GM18909 (cell line): ENCODE data around the gene INTS4.
"Not testable (repeated sequence)": the region's sequence is repeated elsewhere in the genome, so short reads cannot be mapped to it uniquely, and the experiment has no call there.

ENCODE experiments used
- ATAC-seq: cut with Tn5 transposase; IDR thresholded peaks from one replicate; pipeline ENCODE4 v1.9.1; 2021; ENCODE audit warnings: mild to moderate bottlenecking; ENCODE audit not compliant: unreplicated experiment, poor library complexity

The INTS4 gene

DNA sequence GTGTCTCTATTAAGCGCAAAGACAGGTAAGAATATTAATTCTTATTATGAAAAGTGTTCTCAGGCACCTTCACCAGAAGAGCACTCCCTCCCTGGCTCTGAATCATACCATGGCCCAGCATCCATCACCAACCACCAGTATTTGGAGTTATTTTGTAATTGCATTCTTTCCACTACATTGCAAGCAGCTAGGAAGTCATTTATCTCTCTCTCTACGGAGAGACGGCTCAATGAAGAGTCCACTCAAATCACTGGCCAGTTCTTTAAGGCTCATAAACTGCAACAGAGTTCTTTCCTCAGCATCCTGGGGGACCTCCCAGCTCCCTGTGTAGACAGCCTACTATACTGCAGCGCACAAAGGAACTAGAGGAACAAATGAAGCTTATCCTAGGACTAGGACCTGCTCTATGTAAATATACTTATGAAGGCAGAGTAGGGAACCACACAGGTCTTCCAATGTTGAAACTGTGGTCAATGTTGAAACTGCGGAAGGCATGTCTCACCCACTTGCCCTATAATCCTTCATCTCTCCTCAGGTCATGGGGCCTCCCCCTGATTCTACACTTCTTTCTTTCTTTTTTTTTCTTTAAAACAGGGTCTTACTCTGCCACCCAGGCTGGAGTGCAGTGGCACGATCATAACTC, 110.2 kb downstream of the INTS4 start:
- ATAC-seq: no peak

DNA sequence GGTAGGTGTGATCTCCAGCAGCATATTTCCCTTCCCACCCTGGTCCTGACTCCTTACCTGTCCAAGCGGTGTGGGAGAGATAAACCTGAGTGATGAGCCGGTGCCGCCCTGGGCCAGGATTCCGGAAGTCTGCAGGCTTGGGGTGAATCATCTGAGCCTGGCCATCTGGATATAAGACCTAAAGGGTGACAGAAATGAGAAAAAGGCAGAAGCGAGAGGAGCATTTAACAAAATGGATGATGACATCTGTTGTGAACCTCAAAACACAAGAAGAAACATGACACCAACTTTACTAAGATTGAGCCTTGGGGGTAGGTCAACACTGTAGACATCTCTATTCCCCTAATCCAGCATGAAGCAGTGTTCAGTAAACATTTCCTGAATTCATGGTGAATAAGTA, 110.7 kb downstream of the INTS4 start:
- no peak for ATAC-seq

DNA sequence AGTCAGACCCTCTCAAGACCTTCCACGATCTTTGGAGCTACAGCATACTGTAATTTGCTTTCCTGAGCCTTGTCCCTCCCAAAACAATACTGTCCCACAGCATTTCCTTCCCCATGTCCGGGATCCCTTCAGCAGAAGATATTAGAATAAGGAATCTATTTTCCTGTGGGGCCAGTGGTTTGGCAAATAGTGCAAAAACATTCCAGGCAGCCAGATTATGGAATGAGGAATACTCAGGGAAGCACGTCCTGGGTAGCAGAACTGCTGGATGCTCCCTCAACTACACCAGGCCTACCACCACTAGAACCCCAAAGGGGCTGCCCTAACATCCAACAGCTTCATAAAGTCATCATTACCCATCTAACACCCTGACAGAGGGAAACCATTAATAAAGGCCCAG, 112.1 kb downstream of the INTS4 start:
- ATAC-seq: no peak

DNA sequence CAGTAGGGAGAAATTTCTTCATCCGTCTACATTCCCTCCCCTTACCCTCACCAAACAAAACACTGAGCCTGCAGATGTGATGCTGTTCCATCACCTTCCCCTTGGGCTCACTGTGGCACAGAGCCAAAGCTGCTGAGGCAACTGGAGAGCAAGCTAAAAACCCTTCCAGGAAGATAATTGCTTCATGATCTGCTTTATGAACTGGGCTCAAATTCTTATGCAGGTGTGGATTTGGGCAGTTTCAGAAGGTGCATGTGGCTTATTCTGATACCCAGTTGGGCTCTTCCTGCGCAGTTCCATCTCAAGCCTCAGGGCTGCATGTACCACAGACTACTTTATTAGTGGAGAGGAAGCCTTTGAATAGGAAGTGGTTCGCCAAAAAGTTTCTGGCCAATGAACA, 115.2 kb downstream of the INTS4 start:
- ATAC-seq: no peak

DNA sequence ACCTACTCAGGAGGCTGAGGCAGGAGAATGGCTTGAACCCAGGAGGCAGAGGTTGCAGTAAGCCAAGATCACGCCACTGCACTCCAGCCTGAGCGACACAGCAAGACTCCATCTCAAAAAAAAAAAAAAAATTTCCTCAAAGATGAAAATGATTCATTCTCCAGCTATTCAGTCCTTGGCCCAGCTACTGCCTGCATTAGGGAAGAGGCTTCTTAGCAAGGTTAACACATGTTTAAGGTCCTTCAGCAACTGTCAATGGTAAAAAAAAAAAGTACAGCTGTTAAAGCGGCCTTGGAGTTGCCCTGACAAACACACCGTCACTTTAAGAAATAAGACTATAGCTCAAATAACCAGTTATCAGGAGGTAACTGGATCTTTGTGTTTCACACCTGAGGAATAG, 116.2 kb downstream of the INTS4 start:
- not testable (repeated sequence) for ATAC-seq

DNA sequence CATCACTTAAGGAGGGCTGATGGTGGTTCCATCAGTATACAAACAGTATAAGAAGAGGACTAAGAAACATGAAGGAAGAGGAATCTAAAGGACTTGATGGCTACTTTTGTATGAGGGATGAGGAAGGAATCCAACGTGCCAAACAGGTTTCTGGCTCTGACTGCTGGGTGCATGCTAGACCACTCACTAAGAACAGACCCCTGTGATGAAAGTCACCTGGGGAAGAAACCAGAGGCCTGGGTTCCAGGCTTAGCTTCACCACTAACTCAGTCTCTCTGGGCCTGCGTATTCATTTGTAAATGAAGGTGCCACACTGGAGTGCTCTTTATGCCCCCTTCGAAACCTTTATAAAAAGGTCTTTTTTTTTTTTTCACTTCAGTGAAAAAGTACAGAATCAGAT, 118.4 kb downstream of the INTS4 start:
- ATAC-seq: no peak

DNA sequence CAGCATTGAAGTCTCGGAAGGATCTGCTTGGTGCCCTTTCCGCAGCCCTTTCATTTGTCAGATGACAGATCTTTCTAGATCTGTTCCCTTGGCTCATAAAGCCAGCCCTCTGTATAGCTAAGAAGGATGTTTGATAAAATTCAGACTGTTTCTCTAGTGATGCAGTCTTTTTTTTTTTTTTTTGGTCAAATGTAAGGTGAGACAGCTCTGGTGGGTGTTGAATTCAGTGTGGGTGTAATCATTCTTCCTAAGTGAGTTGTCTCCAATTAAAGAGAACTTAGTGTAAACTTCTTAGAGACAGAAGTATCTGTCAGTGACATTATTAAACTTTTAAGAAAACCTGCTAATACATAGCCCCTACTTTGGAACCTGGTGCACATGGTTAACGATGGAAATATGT, 120.3 kb downstream of the INTS4 start:
- no peak for ATAC-seq

DNA sequence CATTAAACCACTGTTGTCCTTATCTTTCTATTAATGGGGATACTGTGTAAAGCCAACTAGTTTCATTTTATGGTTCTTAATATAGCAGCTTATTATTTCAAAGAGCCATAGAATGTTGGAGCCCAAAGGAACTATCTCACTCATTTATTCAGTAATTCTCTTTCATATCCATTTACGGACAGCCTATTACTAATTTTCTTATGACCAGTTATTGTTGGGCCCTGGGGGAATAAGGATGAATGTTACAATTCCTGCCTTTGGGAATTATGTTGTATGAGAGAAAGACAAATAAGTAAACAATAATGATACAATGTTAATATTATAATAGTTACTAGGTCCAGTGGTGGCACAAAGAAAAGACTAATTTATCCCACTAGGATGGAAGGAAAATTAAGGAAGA, 121.1 kb downstream of the INTS4 start:
- no peak for ATAC-seq

DNA sequence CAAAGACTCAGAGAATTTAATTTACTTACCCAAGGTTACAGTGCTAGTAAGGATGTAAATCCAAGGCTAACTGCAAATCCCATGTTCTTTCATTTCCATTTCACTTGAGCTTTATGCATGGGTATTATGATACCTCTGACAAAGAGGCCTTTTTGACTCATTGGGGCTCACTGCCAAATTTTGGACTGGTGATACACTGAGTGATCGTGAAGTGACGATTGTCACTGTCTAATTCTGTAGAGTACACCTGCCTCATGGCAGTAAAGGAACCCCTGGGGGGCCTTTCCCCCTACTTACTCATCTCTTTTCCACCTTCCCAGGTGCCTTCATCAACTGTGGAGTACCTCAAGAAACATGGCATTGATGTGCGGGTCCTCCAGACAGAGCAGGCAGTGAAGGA, 122.6 kb downstream of the INTS4 start:
- no peak for ATAC-seq

DNA sequence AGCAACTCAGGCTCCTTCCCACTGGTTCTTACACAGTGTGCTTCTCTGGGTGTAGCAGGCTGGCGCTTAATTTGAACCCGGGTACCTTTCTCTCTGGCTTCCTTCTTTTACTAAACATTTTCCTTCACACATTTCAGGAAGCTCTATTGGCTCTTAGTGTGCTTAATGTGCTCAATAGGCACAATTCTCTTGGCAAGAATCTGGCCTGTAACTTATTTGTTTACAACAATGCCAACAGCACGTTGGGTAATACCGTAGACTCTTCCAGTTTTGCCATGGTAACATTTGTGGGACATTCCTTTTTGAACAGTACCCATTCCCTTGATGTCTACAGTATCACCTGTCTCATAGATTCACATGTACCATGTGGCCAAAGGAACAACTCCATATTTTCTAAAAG, 125.7 kb downstream of the INTS4 start:
- ATAC-seq: no peak

DNA sequence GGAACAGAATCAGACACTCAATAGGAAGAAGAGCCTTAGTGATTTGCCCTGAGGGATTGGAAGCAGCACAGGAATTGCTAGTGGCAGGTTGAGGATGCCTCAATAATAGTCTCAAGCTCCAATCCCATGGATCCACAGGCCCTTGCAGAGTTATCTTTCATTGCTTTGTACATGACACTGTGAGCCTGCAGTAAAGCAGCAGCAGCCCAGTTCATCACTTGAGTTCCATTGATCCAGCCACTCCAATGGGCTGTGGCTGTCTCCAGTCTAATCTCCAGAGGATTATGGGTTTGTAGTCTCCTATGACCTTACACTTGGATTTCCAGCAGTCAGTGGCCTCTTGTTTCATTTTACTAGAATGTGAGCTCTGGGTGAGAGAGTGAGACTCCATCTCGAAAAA, 128.1 kb downstream of the INTS4 start:
- ATAC-seq: no peak

DNA sequence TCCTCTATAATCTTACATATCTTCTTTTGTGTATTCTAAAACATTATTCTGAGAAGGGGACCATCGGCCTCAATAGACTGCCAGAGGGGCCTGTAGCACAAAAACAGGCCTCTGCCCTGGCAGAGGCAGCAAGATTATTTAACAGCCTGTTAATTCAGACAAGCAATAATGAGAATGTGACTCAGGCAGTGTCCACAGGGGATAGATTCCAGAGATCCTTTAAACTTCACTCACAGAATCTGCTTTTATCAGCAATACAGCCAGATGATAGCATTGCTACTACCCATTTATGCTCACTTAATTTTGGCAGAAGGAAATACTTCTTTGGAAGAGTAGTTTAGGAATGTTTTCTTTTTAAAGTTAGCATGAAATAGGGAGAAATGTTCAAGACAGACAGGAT, 128.7 kb downstream of the INTS4 start:
- no peak for ATAC-seq

DNA sequence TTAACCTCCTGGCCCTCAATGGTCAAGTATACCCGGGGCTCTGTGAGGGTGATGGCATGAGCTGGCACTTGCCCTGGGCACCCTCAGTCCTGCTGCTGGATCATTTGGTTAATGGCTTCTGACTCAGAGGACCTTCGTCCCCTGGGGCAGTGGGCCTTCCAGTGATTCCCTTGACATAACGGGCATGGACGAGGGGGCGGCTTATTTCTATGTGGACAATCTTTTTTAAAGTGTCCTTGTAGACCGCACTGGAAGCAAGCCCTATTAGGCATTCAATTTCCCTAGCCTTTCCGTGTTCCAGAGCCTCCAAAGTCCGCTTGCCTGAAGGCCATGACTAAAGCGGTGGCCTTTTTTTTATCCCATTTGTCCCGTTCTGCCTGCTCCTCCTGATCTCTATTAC, 133.0 kb downstream of the INTS4 start:
- ATAC-seq: not testable (repeated sequence)

DNA sequence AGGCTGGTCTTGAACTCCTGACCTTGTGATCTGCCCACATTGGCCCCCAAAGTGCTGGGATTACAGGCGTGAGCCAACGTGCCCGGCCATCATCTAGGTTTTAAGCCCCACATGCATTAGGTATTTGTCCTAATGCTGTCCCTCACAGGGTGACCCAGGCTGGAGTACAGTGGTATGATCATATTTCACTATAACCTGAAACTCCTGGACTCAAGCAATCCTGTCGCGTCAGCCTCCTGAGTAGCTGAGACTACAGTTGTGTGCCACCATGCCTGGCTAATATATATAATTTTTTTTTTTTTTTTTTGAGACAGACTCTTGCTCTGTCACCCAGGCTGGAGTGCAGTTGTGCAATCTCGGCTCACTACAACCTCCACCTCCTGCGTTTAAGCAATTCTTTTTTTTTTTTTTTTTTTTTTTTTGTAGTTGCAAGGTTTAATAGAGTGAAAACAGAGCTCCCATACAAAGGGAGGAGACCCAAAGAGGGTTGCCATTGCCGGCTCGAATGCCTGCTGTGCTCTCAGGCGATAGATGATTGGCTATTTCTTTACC, 136.5 kb downstream of the INTS4 start:
- ATAC-seq: not testable (repeated sequence)

DNA sequence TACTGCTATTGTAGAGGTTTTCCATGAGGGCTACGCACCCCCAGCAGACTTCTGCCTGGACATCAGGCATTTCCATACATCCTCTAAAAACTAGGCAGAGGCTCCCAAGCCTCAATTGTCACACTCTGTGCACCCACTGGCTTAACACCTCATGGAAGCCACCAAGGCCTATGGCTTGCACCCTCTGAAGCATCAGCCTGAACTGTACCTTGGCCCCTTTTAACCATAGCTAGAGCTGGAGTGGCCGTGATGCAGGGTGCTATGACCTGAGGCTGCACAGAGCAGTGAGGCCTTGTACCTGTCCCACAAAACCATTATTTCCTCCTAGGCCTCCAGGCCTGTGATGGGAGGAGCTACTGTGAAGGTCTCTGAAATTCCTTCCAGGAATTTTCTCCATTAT, 139.6 kb downstream of the INTS4 start:
- ATAC-seq: no peak

DNA sequence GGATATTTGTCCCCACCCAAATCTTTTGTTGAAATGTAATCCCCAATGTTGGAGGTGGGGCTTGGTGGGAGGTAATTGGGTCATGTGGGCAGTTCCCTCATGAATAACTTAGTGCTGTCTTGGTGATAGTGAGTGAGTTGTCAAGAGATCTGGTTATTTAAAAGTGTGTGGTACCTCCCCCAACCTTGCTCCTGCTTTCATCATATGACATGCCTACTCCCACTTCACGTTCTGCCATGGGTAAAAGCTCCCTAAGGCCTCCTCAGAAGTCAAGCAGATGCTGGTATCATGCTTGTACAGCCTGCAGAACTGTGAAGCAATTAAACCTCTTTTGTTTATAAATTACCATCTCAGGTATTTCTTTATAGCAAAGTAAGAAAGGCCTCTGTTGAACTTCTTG, 143.0 kb downstream of the INTS4 start:
- ATAC-seq: no peak

DNA sequence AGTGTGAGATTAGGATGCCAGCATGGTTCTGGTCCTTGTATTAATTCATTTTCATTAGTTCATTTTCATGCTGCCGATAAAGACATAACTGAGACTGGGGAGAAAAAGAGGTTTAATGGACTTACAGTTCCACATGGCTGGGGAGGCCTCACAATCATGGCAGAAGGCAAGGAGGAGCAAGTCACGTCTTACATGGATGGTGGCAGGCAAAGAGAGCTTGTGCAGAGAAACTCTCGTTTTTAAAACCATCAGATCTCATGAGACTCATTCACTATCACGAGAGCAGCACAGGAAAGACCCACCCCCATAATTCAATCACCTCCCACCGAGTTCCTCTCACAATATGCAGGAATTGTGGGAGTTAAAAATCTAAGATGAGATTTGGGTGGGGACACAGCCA, 150.8 kb downstream of the INTS4 start:
- ATAC-seq: not testable (repeated sequence)

DNA sequence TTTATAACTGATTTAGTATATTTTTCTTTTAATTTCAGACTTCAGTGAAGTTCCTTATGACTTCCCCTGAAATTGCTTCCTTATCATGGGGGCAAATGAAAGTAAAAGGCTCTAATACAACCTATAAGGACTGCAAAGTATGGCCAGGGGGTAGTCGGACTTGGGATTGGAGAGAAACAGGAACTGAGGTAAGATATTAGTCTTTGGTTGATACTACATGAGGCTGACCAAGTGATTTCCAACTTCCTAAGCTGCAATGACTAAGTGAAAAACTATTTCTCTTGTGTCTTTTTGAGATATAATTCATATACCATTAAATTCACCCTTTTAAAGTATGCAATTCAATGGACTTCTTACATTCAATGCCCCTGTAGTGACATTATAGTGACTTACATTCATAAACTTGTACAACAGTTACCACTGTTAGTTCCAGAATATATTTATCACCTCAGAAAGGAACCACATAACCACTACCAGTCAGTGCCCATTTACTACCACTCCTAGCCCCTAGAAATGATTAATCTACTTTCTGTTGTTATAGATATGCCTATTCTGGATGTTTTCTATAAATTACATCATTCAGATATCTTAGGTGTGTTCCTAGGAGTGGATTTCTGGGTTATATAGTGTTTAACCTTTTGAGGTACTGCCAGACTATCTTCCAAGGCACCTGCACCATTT, 151.9 kb downstream of the INTS4 start:
- no peak for ATAC-seq

DNA sequence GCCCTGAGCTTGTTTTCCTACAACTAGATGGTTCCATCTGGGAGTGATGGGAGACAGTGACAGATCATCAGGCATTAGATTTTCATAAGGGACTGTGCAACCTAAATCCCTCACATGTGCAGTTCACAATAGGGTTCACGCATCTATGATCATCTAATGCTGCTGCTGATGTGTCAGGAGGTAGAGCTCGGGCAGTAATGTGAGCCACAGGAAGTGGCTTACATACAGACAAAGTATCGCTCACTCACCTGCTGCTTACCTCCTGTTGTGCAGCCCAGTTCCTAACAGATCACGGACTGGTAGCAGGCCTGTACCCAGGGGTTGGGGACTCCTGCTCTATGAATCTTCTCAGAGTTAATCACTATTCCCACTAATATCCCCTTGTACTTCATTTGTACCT, 161.2 kb downstream of the INTS4 start:
- no peak for ATAC-seq

DNA sequence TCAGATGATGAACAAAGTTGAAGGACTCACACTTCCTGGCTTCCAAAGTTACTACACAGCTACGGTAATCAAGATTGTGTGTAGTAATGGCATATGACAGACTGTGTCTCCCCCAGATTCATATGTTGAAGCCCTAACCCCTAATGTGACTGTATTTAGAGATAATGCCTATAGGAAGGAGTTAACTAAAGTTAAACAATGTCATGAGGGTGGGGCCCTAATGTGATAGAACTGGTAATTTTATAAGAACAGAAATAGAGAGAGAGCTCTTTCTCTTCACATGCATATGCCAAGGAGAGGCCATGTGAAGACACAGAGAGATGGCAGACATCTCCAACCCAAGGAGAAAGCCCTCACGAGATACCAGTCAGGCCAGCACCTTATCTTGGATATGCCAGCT, 165.5 kb downstream of the INTS4 start:
- ATAC-seq: no peak
